GM04504 (cell line): Measurements from ENCODE around the gene POMT2.
"Not testable (repeated sequence)": the region's sequence is repeated elsewhere in the genome, so short reads cannot be mapped to it uniquely, and the experiment has no call there.

Experiments used
- DNase-seq: peaks from one replicate; pipeline ENCODE4 v3.0.0-alpha.2; 2012; ENCODE audit warnings: low read depth

The POMT2 gene

GRCh38 chr14:77324289-77324688 is 3.6 kb upstream of the POMT2 start:
- DNase-seq: no peak

GRCh38 chr14:77323571-77323970 is 2.9 kb upstream of the POMT2 start:
- DNase-seq: no peak

GRCh38 chr14:77322951-77323350 is 2.3 kb upstream of the POMT2 start:
- DNase-seq: no peak

- DNase-seq: no peak
These were observed 1.7 kb upstream of the POMT2 start for GRCh38 chr14:77322250-77322902.

GRCh38 chr14:77319422-77319821 is 1.3 kb downstream of the POMT2 start:
- DNase-seq: no peak

GRCh38 chr14:77318756-77319155 is 1.9 kb downstream of the POMT2 start:
- DNase-seq: not testable (repeated sequence)

- no peak for DNase-seq
These were observed 2.6 kb downstream of the POMT2 start for GRCh38 chr14:77318006-77318553.

- no peak for DNase-seq
These were observed 3.8 kb downstream of the POMT2 start for GRCh38 chr14:77316872-77317301.

- DNase-seq: no peak
These were observed 4.5 kb downstream of the POMT2 start for GRCh38 chr14:77316195-77316505.

- DNase-seq: no peak
These were observed 5.9 kb downstream of the POMT2 start for GRCh38 chr14:77314539-77315457.

GRCh38 chr14:77314043-77314442 is 6.6 kb downstream of the POMT2 start:
- DNase-seq: peak; percentile 95

GRCh38 chr14:77313371-77313770 is 7.3 kb downstream of the POMT2 start:
- DNase-seq: no peak

- no peak for DNase-seq
These were observed 9.5 kb downstream of the POMT2 start for GRCh38 chr14:77311217-77311616.

GRCh38 chr14:77310026-77310425 is 10.7 kb downstream of the POMT2 start:
- DNase-seq: no peak

GRCh38 chr14:77309131-77309530 is 11.6 kb downstream of the POMT2 start:
- DNase-seq: no peak

GRCh38 chr14:77306851-77307496 is 13.7 kb downstream of the POMT2 start:
- no peak for DNase-seq

GRCh38 chr14:77306416-77306815 is 14.3 kb downstream of the POMT2 start:
- DNase-seq: no peak

GRCh38 chr14:77305696-77306095 is 15.0 kb downstream of the POMT2 start:
- DNase-seq: no peak

GRCh38 chr14:77303417-77304156 is 17.1 kb downstream of the POMT2 start:
- DNase-seq: peak; percentile 86

GRCh38 chr14:77302926-77303325 is 17.8 kb downstream of the POMT2 start:
- DNase-seq: peak; percentile 19

GRCh38 chr14:77301103-77301502 is 19.6 kb downstream of the POMT2 start:
- DNase-seq: peak; percentile 66

GRCh38 chr14:77299771-77300170 is 20.9 kb downstream of the POMT2 start:
- DNase-seq: no peak
